GM12892 (cell line): ENCODE results near the gene RALGAPA2.

Experiments
- POLR2A ChIP-seq: IDR thresholded peaks from 2 replicates; pipeline ENCODE4 v1.6.1; 2011; ENCODE audit warnings: low read depth, low read length, control low read depth
- POLR2AphosphoS5 ChIP-seq: IDR thresholded peaks from 2 replicates; pipeline ENCODE4 v1.6.1; 2011; ENCODE audit warnings: low read depth, low read length, control low read depth

- no peak for TF ChIP-seq POLR2A
- no peak for TF ChIP-seq POLR2AphosphoS5
Measured at GRCh38 chr20:20571068-20571780, 141.2 kb downstream of the RALGAPA2 start.
